Astrocyte (in vitro differentiated cells and primary cell): ENCODE measurements around the gene GOLIM4. TPM values are rescaled to one million over a fixed set of nuclear protein-coding genes. Genes with fewer than 3 reads are reported as not detected.

Experiments
- DNase-seq: peaks from one replicate; pipeline ENCODE4 v3.0.0-alpha.2; 2010; ENCODE audit warnings: low read depth
- FAIRE-seq: peaks from 2 replicates; lab custom pipeline; 2011; peaks lifted over from hg19 to GRCh38; lab: Jason Lieb, UNC
- H2AFZ ChIP-seq: 2 replicates; pipeline ENCODE4 v1.6.0; 2012; ENCODE audit warnings: low read depth, low read length, inconsistent platforms
- H3K27ac ChIP-seq: 2 replicates; pipeline ENCODE4 v1.5.1; 2011; ENCODE audit warnings: low read depth, low read length, inconsistent platforms
- H3K27me3 ChIP-seq: 2 replicates; pipeline ENCODE4 v1.6.0; 2011; ENCODE audit warnings: low read length, inconsistent platforms; ENCODE audit not compliant: insufficient read depth
- H3K36me3 ChIP-seq: 2 replicates; pipeline ENCODE4 v1.5.1; 2011; ENCODE audit warnings: low read length, inconsistent platforms; ENCODE audit not compliant: insufficient read depth
- H3K4me1 ChIP-seq: 2 replicates; pipeline ENCODE4 v1.5.1; 2011; ENCODE audit warnings: low read length, inconsistent platforms; ENCODE audit not compliant: insufficient read depth
- H3K4me2 ChIP-seq: 2 replicates; pipeline ENCODE4 v1.6.0; 2012; ENCODE audit warnings: low read length, inconsistent platforms
- H3K4me3 ChIP-seq: 2 replicates; pipeline ENCODE4 v1.5.1; 2011; ENCODE audit warnings: low read depth, mild to moderate bottlenecking, low read length, inconsistent platforms; ENCODE audit not compliant: insufficient read depth
- H3K79me2 ChIP-seq: 2 replicates; pipeline ENCODE4 v1.6.0; 2012; ENCODE audit warnings: mild to moderate bottlenecking, low read length, inconsistent platforms; ENCODE audit not compliant: insufficient read depth
- H3K9ac ChIP-seq: 2 replicates; pipeline ENCODE4 v1.6.0; 2012; ENCODE audit warnings: mild to moderate bottlenecking, low read length, inconsistent platforms
- H3K9me3 ChIP-seq: 2 replicates; pipeline ENCODE4 v1.5.1; 2012; ENCODE audit warnings: low read depth, mild to moderate bottlenecking, low read length, inconsistent platforms; ENCODE audit not compliant: insufficient read depth
- H4K20me1 ChIP-seq: 2 replicates; pipeline ENCODE4 v1.6.0; 2012; ENCODE audit warnings: low read length, inconsistent platforms; ENCODE audit not compliant: insufficient read depth
- H3K27ac Mint-ChIP-seq: one replicate; pipeline ENCODE4 v1.8.0; 2021; ENCODE audit warnings: mild to moderate bottlenecking, mixed read lengths; ENCODE audit not compliant: unreplicated experiment
- H3K27me3 Mint-ChIP-seq: one replicate; pipeline ENCODE4 v1.8.0; 2021; ENCODE audit warnings: low read depth, mixed read lengths; ENCODE audit not compliant: unreplicated experiment
- H3K36me3 Mint-ChIP-seq: one replicate; pipeline ENCODE4 v1.8.0; 2021; ENCODE audit warnings: low read depth, mixed read lengths; ENCODE audit not compliant: unreplicated experiment
- H3K4me1 Mint-ChIP-seq: one replicate; pipeline ENCODE4 v1.8.0; 2021; ENCODE audit warnings: low read depth, mixed read lengths; ENCODE audit not compliant: unreplicated experiment
- H3K4me3 Mint-ChIP-seq: one replicate; pipeline ENCODE4 v1.8.0; 2021; ENCODE audit warnings: mild to moderate bottlenecking, moderate library complexity, mixed read lengths; ENCODE audit not compliant: unreplicated experiment
- H3K9me3 Mint-ChIP-seq: one replicate; pipeline ENCODE4 v1.8.0; 2021; ENCODE audit warnings: mild to moderate bottlenecking, mixed read lengths; ENCODE audit not compliant: unreplicated experiment
- CTCF ChIP-seq: IDR thresholded peaks from 2 replicates; pipeline ENCODE4 v1.5.1; 2011; ENCODE audit warnings: low read depth, mild to moderate bottlenecking, inconsistent platforms, low read length, moderate library complexity; ENCODE audit not compliant: insufficient read depth
- EZH2 ChIP-seq: IDR thresholded peaks from 2 replicates; pipeline ENCODE4 v1.6.1; 2012; ENCODE audit warnings: mild to moderate bottlenecking, low read length, inconsistent platforms; ENCODE audit not compliant: insufficient read depth
- total RNA-seq: library from RNA; stranded (reverse); gene quantifications from 2 replicates; pipeline ENCODE4 v1.2.1, GENCODE V29; 2021

GOLIM4 gene
- total RNA-seq, 1 donor from 2014 or later, result 51.5 TPM

GRCh38 chr3:168081856-168082255, 13.9 kb downstream of the GOLIM4 start:
- Histone ChIP-seq H3K27ac (no peak overlapping the region), H4K20me1 (peaks cover 70% of the 10 kb centered on the region), H3K4me2 (no peak overlapping the region), H2AFZ (no peak overlapping the region), H3K27me3 (no peaks in the 10 kb centered on the region), H3K4me3 (no peak overlapping the region), H3K4me1 (peaks cover 6% of the 10 kb centered on the region), H3K36me3 (no peaks in the 10 kb centered on the region), H3K79me2 (peaks cover 98% of the 10 kb centered on the region), H3K9ac (no peak overlapping the region), H3K9me3 (no peaks in the 10 kb centered on the region)
- Mint-ChIP-seq H3K36me3 (no peaks in the 10 kb centered on the region), H3K9me3 (no peaks in the 10 kb centered on the region), H3K27ac (no peak overlapping the region), H3K4me3 (no peak overlapping the region), H3K4me1 (peaks cover 14% of the 10 kb centered on the region), H3K27me3 (no peaks in the 10 kb centered on the region)
- DNase-seq, result no peak
- TF ChIP-seq CTCF (no peak), EZH2 (no peak)
- no peak for FAIRE-seq

GRCh38 chr3:168081171-168081771, 14.5 kb downstream of the GOLIM4 start:
- H3K27ac ChIP-seq, result no peak overlapping the region
- peaks cover 15% of the 10 kb centered on the region for H3K4me1 Mint-ChIP-seq

More at GRCh38 chr3:168081171-168081771, 14.5 kb downstream of the GOLIM4 start:
- Histone ChIP-seq H4K20me1 (peaks cover 65% of the 10 kb centered on the region), H3K27me3 (no peaks in the 10 kb centered on the region), H2AFZ (no peak overlapping the region), H3K36me3 (no peaks in the 10 kb centered on the region), H3K9ac (no peak overlapping the region), H3K4me2 (no peak overlapping the region), H3K4me3 (no peak overlapping the region), H3K9me3 (no peaks in the 10 kb centered on the region), H3K4me1 (peaks cover 3% of the 10 kb centered on the region), H3K79me2 (peaks cover 97% of the 10 kb centered on the region)
- Mint-ChIP-seq H3K27ac (no peak overlapping the region), H3K4me3 (no peak overlapping the region), H3K27me3 (no peaks in the 10 kb centered on the region), H3K9me3 (no peaks in the 10 kb centered on the region), H3K36me3 (no peaks in the 10 kb centered on the region)
- FAIRE-seq, result no peak
- DNase-seq, result peak; percentile 36
- no peak for TF ChIP-seq CTCF
- no peak for TF ChIP-seq EZH2
